Large intestine (tissue), 3 donors: ENCODE data around the gene ABCG1. TPM values are rescaled to one million over a fixed set of nuclear protein-coding genes. Genes with fewer than 3 reads are reported as not detected.

Experiments used
- DNase-seq, 2 donors: peaks; one replicate each; pipeline versions ENCODE4 v3.0.0 to v3.0.0-alpha.2; 2013
- H3K27ac ChIP-seq: one replicate; pipeline ENCODE4 v1.5.1; 2013; ENCODE audit warnings: low read length
- H3K27me3 ChIP-seq: 2 replicates; pipeline ENCODE4 v1.6.1; 2013; ENCODE audit warnings: low read length; ENCODE audit not compliant: control insufficient read depth, insufficient read depth
- H3K36me3 ChIP-seq: 2 replicates; pipeline ENCODE4 v1.6.1; 2013; ENCODE audit warnings: low read length; ENCODE audit not compliant: control insufficient read depth, insufficient read depth
- H3K4me1 ChIP-seq: one replicate; pipeline ENCODE4 v1.6.1; 2013; ENCODE audit warnings: low read length; ENCODE audit not compliant: control insufficient read depth, insufficient read depth
- H3K4me3 ChIP-seq: one replicate; pipeline ENCODE4 v1.5.1; 2013; ENCODE audit warnings: low read length
- H3K9me3 ChIP-seq: one replicate; pipeline ENCODE4 v1.6.1; 2013; ENCODE audit warnings: mild to moderate bottlenecking, low read depth, low read length, moderate library complexity; ENCODE audit not compliant: control insufficient read depth
- WGBS: methylation state at CpG from one replicate; pipeline ENCODE4 v1.1.5; 2013; ENCODE audit warnings: low lambda C conversion rate; ENCODE audit not compliant: insufficient coverage; 5-methylcytosine and 5-hydroxymethylcytosine counted together
- polyA plus RNA-seq: library from polyadenylated mRNA; unstranded; fragments of 120-200 nt; gene quantifications from one replicate; pipeline ENCODE4 v1.2.1, GENCODE V29; 2013

The ABCG1 gene
- polyA plus RNA-seq, 1 donor = 6.4 TPM

DNA sequence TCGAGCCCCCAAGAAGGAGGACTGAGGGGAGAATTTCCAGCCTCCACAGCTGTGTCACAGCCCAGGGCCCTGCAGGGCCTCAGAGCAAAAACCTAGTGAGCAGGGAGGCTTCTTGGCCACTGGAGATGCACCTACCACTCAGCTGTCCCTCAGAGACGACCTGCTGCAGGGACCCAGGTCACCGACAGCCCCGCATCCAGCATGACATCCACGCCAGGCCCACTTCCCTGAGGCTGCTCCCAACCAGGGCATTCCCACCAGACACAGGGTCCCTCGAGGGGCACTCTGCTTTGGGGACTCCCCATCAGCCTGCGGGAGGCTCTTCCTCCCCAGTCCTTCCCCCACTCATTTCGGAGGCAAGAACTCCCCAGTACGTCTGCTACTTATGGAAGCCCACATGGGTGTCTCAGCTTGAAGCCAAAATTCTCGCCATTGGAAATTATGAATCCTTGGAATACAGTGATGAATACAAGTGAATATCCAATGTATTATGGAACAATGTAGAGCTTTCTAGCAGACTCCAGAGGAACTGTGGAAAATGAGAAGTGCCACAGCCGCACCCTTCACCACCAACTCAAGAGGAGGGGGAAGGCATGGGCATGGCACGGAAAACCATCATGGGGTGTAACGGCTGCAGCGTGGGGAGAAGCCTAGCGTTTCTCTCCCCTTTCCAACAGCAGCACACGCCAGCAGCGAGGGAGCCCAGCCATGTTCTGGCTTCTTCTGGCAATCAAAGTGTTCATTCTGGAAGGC is 89.4 kb downstream of the ABCG1 start:
- H3K27me3 ChIP-seq = no peaks in the 10 kb centered on the region
- 100% methylated on average over 1 of the region's 17 CpGs for WGBS
- H3K27ac ChIP-seq = no peak overlapping the region
- H3K9me3 ChIP-seq = no peaks in the 10 kb centered on the region
- no peaks in the 10 kb centered on the region for H3K36me3 ChIP-seq
- no peak for DNase-seq
- H3K4me1 ChIP-seq = peaks cover 39% of the 10 kb centered on the region
- no peak overlapping the region for H3K4me3 ChIP-seq

DNA sequence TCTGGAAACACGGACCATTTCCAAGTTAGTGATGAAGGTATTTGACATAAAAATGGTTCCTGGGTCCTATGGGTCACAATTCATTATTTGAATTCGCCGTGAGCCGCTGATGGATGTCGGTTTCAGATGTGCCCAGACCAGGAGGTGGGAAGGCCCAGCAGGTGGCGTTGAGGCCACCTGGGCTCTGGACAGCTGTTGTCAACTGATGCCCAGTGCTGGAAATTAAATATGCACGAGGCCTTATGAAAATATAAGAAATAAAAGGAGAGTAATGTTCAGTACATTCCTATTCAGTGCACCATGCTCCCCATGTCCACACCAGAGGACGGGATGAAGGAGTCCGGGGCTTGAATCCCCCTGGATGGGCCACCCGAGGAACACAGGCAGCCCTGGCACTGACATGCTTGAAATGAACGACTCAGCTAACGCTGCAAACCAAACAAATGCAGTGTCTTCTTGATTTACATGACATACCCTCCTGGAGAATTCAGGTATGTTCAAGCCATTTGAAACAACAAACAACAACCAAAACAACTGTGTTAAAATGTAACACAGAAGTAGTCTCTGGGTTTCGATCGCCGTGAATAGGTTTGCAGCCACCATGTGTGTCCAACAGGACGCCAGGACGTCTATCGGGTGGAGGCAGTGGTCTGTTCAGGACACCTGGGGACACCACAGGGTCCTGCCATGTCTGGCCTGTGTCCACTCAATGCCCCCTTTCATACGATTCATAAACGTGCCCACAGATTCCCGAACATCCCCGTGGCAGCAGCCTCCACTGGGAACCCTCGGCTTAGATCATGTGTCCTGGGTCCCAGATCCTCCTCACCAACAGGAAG is 90.2 kb downstream of the ABCG1 start:
- DNase-seq = no peak
- H3K27me3 ChIP-seq = no peaks in the 10 kb centered on the region
- H3K4me1 ChIP-seq = peaks cover 47% of the 10 kb centered on the region
- WGBS = no CpG with 5 or more reads among the region's 23 CpGs
- H3K36me3 ChIP-seq = no peaks in the 10 kb centered on the region
- no peak overlapping the region for H3K4me3 ChIP-seq
- H3K9me3 ChIP-seq = no peaks in the 10 kb centered on the region
- no peak overlapping the region for H3K27ac ChIP-seq

DNA sequence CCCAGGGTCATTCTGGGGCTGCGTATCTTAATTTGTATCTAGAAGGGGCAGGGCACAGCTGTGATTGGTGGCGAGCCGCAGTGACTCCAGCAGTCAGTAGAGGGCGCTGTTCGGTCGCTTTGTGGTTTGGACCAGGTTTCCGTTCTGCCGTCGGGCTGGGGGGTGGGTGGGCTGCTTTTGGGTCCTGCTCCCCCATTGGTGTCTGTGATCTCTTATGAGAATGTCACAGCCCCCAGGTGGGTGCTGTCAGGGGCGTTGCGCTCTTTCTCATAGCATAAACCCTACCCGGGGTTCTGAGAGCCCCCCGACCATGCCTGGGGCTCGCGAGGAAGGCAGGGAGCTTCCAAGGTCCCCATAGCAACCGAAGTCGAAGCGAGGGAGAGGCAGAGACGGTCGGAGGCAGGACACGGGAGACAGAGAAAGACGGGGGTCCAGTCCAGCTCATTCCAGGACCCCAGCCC is 90.8 kb downstream of the ABCG1 start:
- Histone ChIP-seq H3K9me3 (no peaks in the 10 kb centered on the region), H3K4me1 (peaks cover 53% of the 10 kb centered on the region), H3K36me3 (no peaks in the 10 kb centered on the region), H3K4me3 (no peak overlapping the region), H3K27me3 (no peaks in the 10 kb centered on the region), H3K27ac (no peak overlapping the region)
- DNase-seq = peak; percentile 55 to 63
- no CpG with 5 or more reads among the region's 22 CpGs for WGBS

DNA sequence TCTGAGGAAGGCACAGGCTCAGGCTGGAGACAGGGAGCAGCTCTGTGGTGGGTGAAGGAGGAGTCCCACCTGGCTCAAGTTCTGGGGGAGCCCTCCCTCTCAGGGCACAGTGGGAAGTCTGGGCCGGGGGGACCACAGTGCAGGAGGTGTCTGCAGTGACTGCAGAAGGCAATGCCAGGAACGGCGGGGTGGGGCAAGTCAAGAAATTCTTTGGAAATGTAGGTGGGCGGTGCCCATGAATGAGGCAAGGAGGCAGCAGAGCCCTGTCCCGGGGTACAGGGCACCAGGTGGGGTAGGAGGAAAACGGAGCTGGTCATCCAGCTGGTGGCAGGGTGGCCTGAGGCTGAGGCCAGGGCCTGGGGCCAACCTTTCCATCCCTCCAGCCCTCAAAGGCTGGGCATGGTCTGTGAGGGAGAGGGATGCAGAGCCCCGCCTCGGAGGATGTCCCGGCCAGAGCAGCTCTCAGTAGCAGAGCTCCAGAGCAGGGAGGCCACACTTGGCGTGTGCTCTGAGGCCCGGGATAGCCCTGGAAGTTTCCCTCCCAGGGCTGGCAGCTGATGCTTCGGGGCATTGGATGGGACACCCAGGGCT is 91.6 kb downstream of the ABCG1 start:
- no peaks in the 10 kb centered on the region for H3K36me3 ChIP-seq
- H3K4me3 ChIP-seq = no peak overlapping the region
- no CpG with 5 or more reads among the region's 12 CpGs for WGBS
- peaks cover 61% of the 10 kb centered on the region for H3K4me1 ChIP-seq
- DNase-seq = peak in 1 of 2 donors; percentile 27
- H3K27me3 ChIP-seq = no peaks in the 10 kb centered on the region
- H3K27ac ChIP-seq = peak overlapping the region; percentile 97
- no peaks in the 10 kb centered on the region for H3K9me3 ChIP-seq

DNA sequence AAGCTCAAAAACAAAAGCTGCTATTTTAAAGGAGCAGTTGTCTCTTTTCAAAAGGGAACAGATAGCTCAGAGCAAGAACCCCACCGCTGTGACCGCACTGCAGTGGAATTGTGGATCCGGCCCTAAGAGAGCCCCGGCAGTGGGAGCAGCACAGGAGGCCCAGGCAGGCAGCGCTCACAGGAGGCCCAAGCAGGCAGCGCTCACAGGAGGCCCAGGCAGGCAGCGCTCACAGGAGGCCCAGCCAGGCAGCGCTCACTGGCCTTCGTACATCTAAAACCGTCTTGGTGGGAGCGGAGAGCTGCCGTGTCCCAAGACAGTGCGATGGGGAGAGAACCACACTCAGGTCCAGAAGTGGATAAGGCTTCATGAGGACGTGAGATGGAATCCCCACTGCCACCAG is 92.2 kb downstream of the ABCG1 start:
- Histone ChIP-seq H3K27ac (peak overlapping the region; percentile 97), H3K27me3 (no peaks in the 10 kb centered on the region), H3K4me1 (peaks cover 67% of the 10 kb centered on the region), H3K9me3 (no peaks in the 10 kb centered on the region), H3K4me3 (no peak overlapping the region), H3K36me3 (no peaks in the 10 kb centered on the region)
- peak in 1 of 2 donors; percentile 46 for DNase-seq
- no CpG with 5 or more reads among the region's 14 CpGs for WGBS

DNA sequence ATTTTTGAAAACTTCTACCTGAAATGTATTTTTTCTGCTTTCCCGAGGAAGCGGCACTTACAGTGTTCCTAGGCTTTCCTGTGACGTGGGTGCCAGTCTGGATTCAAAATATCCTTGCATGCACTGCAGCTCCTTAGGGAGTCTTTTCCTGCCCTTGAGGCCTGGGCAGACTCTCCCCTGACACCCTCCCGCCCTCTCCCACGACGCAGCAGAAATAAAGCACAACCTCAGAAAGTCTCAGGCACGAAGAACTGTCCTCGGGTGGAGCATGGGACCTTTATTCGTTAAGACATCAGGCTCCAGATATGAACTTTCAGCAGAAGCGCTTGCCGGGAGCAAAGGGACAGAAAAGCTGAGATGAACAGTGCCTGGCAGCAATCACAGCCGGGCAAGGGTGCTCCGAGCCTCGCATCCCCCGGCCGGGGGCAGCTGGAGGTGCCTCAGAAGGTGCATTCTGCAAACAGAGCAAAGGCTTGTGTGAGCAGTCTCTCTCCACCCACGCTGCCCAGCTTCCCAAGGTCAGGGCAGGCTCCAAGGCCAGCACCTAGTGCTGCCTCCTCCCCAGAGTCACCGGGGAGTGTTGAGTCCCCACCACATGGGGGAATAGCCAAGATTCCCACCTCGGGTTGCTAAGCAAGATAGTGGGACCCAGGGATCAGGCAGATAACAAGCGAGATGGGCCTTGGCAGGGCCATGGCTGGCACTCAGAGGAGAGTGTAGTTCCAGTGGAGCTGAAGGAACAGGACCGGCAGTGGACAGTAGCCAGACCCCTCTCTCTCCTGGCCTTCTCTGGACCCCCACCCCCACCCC is 93.1 kb downstream of the ABCG1 start:
- Histone ChIP-seq H3K9me3 (no peaks in the 10 kb centered on the region), H3K4me3 (no peak overlapping the region), H3K4me1 (peaks cover 74% of the 10 kb centered on the region), H3K36me3 (no peaks in the 10 kb centered on the region), H3K27me3 (no peaks in the 10 kb centered on the region), H3K27ac (peak overlapping the region; percentile 97)
- no CpG with 5 or more reads among the region's 21 CpGs for WGBS
- DNase-seq = peak in 1 of 2 donors; percentile 73

DNA sequence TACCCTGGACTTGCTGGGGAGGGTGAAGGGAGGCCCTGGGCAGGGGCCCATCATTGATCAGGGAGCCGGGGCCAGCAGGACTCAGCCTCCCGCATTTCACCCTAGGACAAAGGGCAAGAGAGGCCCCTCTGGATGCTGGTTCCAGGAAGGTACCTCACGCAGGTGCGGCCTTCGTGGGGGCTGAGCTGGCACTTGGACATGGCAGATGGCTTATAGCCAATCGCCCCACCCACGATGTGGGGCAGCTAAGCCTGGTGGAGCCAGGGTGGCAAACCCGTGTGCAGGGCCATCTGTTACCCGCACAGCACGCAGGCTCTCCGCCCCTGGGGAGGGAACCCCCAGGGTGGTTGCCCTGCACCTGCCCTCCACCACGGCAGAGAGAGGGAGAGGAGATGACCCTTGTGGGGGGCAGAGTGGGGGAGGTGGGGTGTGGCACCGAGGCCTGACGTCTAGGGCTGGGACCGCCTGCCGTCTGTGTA is 93.7 kb downstream of the ABCG1 start:
- Histone ChIP-seq H3K9me3 (no peaks in the 10 kb centered on the region), H3K4me3 (peak overlapping the region; percentile 33), H3K27me3 (no peaks in the 10 kb centered on the region), H3K27ac (peak overlapping the region; percentile 97), H3K4me1 (peaks cover 81% of the 10 kb centered on the region), H3K36me3 (no peaks in the 10 kb centered on the region)
- no CpG with 5 or more reads among the region's 16 CpGs for WGBS
- peak; percentile 61 to 77 for DNase-seq

DNA sequence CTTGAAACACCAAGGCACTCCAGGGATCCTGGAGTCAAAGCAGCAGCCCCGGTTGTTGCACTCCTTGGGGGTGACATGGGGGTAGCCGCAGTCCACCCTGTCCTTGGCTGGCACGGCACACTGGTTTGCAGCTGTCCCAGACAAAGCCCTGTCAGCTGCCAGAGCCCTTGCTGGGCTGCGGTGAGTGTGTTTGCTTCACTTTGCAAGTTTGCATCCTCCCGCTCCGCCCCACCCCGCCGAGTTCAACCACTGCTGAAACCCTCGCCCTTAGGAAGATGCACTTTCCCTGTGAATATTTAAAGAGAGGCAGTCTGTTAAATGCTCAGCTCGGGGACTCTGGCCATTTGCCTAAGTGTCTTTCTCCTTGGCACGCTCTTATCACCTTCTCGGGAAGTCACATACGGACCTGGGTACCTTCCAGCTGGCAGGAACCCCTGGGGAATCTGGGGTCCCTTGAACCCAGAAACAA is 94.6 kb downstream of the ABCG1 start:
- peak overlapping the region; percentile 97 for H3K27ac ChIP-seq
- no peaks in the 10 kb centered on the region for H3K9me3 ChIP-seq
- H3K4me3 ChIP-seq = peak overlapping the region; percentile 33
- no peaks in the 10 kb centered on the region for H3K27me3 ChIP-seq
- H3K4me1 ChIP-seq = peaks cover 90% of the 10 kb centered on the region
- peak in 1 of 2 donors; percentile 81 for DNase-seq
- H3K36me3 ChIP-seq = no peaks in the 10 kb centered on the region
- no CpG with 5 or more reads among the region's 13 CpGs for WGBS

DNA sequence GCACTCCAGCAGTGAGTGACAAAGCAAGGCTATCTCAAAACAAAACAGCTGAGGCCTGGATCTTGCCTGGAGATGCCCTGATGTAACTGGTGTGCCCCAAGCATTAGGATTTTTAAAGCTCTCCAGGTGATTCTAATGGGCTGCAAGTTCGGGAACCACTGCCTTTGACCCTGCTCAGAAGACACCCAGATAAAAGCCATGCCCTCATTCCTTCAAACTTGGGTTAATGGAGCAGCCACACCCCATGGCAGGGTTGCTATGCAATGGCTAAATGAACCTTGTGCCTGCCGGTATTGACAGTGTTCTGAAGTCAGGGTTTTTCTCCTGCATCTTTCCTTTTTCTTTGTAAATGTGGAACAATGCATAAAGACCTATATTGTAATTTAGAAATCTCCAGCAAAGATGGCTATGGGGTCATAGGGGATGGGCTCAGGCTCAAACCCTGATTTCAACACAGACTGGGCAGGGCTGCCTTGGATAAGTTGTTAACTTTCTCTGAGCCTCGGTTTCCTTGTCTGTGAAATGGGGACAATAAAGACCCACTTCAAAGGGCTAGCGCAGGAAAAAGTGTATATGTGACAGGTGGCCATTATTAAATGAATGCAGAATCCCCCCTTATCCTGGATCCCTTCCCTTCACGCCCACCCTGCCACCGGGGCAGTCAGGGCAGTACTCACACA is 95.8 kb downstream of the ABCG1 start:
- peaks cover 94% of the 10 kb centered on the region for H3K4me1 ChIP-seq
- peak overlapping the region; percentile 97 for H3K27ac ChIP-seq
- H3K36me3 ChIP-seq = no peaks in the 10 kb centered on the region
- WGBS = no CpG with 5 or more reads among the region's 6 CpGs
- H3K4me3 ChIP-seq = peak overlapping the region; percentile 33
- no peaks in the 10 kb centered on the region for H3K27me3 ChIP-seq
- H3K9me3 ChIP-seq = no peaks in the 10 kb centered on the region
- peak; percentile 71 to 87 for DNase-seq
